ENCODE data around the gene FBXW4. TPM values are rescaled to one million over a fixed set of nuclear protein-coding genes. Genes with fewer than 3 reads are reported as not detected.

The FBXW4 gene
- total and polyA plus RNA-seq, 2 of the 8 experiments (the other 6 are each of a cell fraction or from before 2014, with no cell fraction given) = 29.0 to 32.8 TPM

GRCh38 chr10:101573885-101574753, 120.9 kb downstream of the FBXW4 start:
- CTCF ChIA-PET (ENCODE audit: partially characterized antibody) = interaction anchor here (0.8 to 2.1 kb wide), 2 partner anchors 133 to 360 kb away, joined by 3 to 14 read pairs; no protein-coding TSS in a partner anchor
- no peak for TF ChIP-seq CBX8 (IDR thresholded peaks at IDR 0.05; ENCODE audit: borderline replicate concordance, low read depth, low read length)
- no peak for TF ChIP-seq NRF1 (IDR thresholded peaks at IDR 0.05; ENCODE audit: low read depth, low read length)
- no peak for TF ChIP-seq SP4 (IDR thresholded peaks at IDR 0.05; ENCODE audit: low read length)
- TF ChIP-seq CBX5 (IDR thresholded peaks at IDR 0.05; ENCODE audit: low read depth, low read length) = no peak
- no peak for TF ChIP-seq POU5F1 (IDR thresholded peaks at IDR 0.05; ENCODE audit: low read depth, low read length)
- TF ChIP-seq KDM5A (IDR thresholded peaks at IDR 0.05; ENCODE audit: low read length) = no peak
- TF ChIP-seq JUND (IDR thresholded peaks at IDR 0.05; ENCODE audit: low read length) = no peak
- no peak for TF ChIP-seq PHF8 (conservative IDR thresholded peaks at IDR 0.05; ENCODE audit: low read depth, low read length)
- TF ChIP-seq SIRT6 (IDR thresholded peaks at IDR 0.05; ENCODE audit: low read length) = no peak

More at GRCh38 chr10:101573885-101574753, 120.9 kb downstream of the FBXW4 start:
- 95% methylated on average over 25 of the region's 25 CpGs; no CpG with 5 or more reads in 1 of the 2 experiments for WGBS, 2 experiments (ENCODE audit: extremely low coverage in 1 of 2, insufficient coverage in 1 of 2, insufficient read length in 1 of 2, insufficient replicate concordance in 2 of 2, low coverage in 1 of 2, low lambda C conversion rate in 2 of 2, missing lambda C conversion rate in 1 of 2)
- Histone ChIP-seq H3K36me3 (ENCODE audit: control insufficient read depth in 2 of 4, insufficient read depth in 4 of 4, low read length in 3 of 4) (peaks cover 1 to 6% (median 5%) of the 10 kb centered on the region in 4 experiments; a peak in 2 of 8 replicates), H2BK12ac (ENCODE audit: low read depth, low read length) (no peak overlapping the region), H3K79me2 (ENCODE audit: control insufficient read depth in 1 of 2, insufficient read depth in 2 of 2, low read length in 2 of 2) (no peaks in the 10 kb centered on the region), H3K18ac (ENCODE audit: extremely low read depth, low read length) (no peak overlapping the region; the same call in 1 of the 2 replicates), H4K91ac (replicated peaks; ENCODE audit: insufficient read length, low read length) (no peak overlapping the region), H3K14ac (ENCODE audit: insufficient read length) (no peak overlapping the region), H2AFZ (ENCODE audit: low read length) (no peak overlapping the region), H3K4me1 (replicated peaks in 1 of 4; ENCODE audit: control insufficient read depth in 3 of 4, insufficient read depth in 4 of 4, low read length in 3 of 4) (peaks cover 0 to 14% (median 7%) of the 10 kb centered on the region in 4 experiments; a peak in 5 of 7 replicates), H3K9ac (replicated peaks in 1 of 4; ENCODE audit: extremely low read depth in 1 of 4, low read depth in 3 of 4, low read length in 3 of 4) (no peak overlapping the region), H4K8ac (ENCODE audit: extremely low read depth, insufficient read depth, low read length) (no peak overlapping the region; the same call in 1 of the 2 replicates), H2BK20ac (ENCODE audit: low read length) (no peak overlapping the region), H3K4ac (replicated peaks; ENCODE audit: insufficient read length, low read depth, low read length) (no peak overlapping the region), H2BK5ac (ENCODE audit: low read depth, low read length) (no peak overlapping the region; the same call in 1 of the 2 replicates), H3K4me2 (ENCODE audit: insufficient read depth in 1 of 2, low read depth in 2 of 2, low read length in 2 of 2) (no peak overlapping the region), H2BK15ac (ENCODE audit: low read length) (no peak overlapping the region; the same call in 1 of the 2 replicates), H3K56ac (replicated peaks; ENCODE audit: insufficient read length, low read depth, low read length) (no peak overlapping the region), H3K27ac (ENCODE audit: low read depth, low read length) (no peak overlapping the region), H3K23ac (ENCODE audit: insufficient read length) (no peak overlapping the region), H4K5ac (ENCODE audit: insufficient read length, low read depth, low read length) (no peak overlapping the region), H4K20me1 (replicated peaks in 1 of 2; ENCODE audit: control insufficient read depth in 1 of 2, insufficient read depth in 2 of 2, low read length in 2 of 2) (peaks cover 0 to 6% of the 10 kb centered on the region in 2 experiments), H2AK5ac (ENCODE audit: low read depth, low read length) (no peak overlapping the region), H3K27me3 (replicated peaks in 1 of 4; ENCODE audit: control insufficient read depth in 3 of 4, extremely low read depth in 1 of 4, insufficient read depth in 3 of 4, low read length in 3 of 4) (peaks cover 6 to 40% (median 28%) of the 10 kb centered on the region in 4 experiments), H3K79me1 (ENCODE audit: low read depth, low read length) (no peaks in the 10 kb centered on the region), H3K4me3 (ENCODE audit: extremely low read depth in 1 of 4, insufficient read depth in 2 of 4, low read depth in 3 of 4, low read length in 4 of 4) (no peak overlapping the region), H3K9me3 (ENCODE audit: insufficient read depth in 2 of 2, low read depth in 1 of 2, low read length in 1 of 2) (peaks cover 6 to 9% of the 10 kb centered on the region in 2 experiments; a peak in 2 of 4 replicates), H2BK120ac (replicated peaks; ENCODE audit: low read depth, low read length) (no peak overlapping the region), H3K23me2 (ENCODE audit: low read depth, low read length) (peaks cover 14% of the 10 kb centered on the region)
- POLR2A ChIA-PET (ENCODE audit: partially characterized antibody) = interaction anchor here (1.9 to 6.5 kb wide), 3 partner anchors 9 to 13 kb away, joined by 9 to 42 read pairs (median 9); partner anchors contain the start of genes DPCD and POLL
- no peak for FAIRE-seq
- no peak for DNase-seq (ENCODE audit: low read depth in 1 of 2, low spot score in 2 of 2)

Data from H1 (cell line).